ENCODE measurements around the gene SPATS2L.

Gene SPATS2L

DNA sequence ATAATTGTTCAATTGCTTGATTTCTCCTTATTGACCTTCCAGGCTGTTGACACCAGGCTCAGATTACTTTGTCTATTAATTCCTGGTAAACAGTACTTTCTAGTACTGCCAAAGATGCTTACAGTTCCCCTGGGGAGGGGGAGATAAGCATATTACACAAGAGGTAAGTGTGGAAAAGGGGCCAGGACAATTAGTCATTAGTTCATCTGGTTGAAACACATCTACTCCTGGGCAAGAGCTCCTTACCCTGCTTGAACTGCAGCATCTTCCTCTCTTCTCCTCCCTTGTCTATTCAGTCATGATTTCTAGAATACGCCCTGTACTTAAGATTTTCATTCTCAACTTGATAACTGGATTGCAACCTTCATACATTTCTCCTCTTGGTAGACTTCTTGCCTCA lies 10.4 kb upstream of the SPATS2L start:
- DNase-seq (ENCODE audit: low read depth): peak; percentile 51

DNA sequence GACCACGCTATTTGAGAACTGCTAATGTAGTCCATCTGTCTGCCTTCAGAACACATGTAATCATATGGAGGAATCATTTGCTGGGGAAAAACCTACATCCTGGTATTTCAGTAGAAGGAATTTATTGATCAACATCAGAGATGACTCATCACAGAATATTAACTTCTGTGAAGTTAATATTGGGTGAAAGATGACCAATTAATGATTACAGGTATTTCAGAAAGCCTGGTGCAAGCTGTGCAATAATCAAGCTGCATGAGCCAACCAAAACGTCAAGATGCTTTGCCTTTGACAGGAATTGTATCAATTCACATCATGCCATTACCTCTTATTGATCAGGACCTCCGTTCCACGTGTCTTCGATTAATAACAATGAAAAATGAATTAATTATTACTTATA lies 9.4 kb upstream of the SPATS2L start:
- DNase-seq (ENCODE audit: low read depth): no peak

DNA sequence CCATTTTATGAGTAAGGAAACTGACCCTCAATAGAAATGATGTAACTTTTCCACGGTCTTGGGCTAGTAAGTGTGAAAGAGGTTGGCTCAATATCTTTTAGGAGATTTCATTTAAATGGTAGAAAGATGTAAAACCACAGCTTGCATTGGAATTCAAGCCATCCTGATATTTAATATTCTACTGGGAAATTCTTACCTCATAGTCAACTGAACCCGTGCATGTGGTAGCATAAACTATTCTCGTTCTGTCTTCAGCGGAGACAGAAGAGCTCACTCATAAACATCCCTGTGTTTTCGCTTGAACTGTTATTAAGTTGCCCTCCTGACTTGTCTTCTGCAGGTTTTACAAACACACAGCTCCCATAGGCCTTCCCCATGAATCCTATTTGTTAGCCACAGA lies 8.5 kb upstream of the SPATS2L start:
- DNase-seq (ENCODE audit: low read depth): peak; percentile 45

DNA sequence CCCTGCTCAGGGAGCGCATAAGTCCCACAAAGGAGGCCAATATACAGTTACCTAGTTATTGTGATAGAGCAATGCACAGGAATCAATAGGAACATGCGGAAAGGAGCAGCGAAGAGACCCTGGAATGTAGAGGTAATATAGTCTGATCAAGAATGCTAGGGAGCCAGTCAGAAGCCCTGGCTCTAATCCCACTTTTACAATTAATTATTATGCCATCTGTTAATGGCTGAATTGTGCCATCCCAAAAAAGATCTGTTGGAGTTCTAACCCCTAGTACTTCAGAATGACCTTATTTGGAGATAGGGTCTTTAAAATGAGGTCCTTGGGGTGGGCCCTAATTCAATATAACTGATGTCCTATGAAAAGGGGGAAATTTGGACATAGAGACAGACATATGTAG lies 7.7 kb upstream of the SPATS2L start:
- no peak for DNase-seq (ENCODE audit: low read depth)

DNA sequence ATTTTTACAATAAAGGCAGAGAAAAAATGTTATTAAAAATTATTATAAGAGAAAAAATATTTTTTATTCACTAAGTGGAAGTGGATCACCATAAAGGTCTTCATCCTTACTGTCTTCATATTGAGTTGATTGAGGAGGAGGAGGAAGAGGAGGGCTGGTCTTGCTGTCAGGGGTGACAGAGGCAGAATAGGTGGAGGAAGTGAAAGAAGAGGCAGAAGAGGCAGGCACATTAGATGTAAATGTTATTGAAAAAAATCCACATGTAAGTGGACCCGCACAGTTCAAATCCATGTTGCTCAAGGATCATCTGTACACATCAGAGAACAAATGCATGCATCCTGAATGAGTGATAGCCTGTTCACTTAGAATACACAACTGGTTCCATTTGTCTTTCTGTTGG lies 6.4 kb upstream of the SPATS2L start:
- DNase-seq (ENCODE audit: low read depth): peak; percentile 26

DNA sequence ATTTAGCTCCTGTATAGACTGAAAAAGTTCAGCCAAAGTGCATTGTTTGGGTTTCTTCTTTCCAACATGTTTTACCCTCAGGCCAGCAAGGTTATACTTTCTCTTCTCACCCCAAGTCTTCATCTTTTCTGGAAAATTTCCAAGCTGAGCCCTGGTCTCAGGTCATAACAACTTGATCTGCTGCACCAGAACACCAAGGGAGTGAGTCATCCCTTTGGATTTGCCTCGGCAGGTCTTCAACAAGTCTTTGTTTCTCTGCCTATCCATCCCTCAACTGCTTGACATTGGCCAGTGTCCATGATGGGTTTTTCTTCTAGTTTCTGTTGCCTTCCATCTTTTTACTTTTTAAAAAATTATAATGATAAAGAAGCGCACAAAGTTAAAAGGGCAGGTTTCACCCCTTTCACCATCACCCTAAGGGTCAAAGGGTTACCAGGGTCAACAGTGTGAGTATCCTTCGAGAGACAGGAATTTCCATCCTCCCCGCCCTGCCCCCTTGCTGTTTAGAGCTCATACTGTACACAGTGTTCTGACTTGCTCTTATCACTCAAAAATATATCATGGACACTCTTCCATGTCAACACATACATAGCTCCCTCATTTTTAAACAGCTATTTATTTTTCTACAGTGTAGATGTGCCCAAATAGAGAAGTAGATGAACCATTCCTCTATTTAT lies 5.7 kb upstream of the SPATS2L start:
- DNase-seq (ENCODE audit: low read depth): peak; percentile 97

DNA sequence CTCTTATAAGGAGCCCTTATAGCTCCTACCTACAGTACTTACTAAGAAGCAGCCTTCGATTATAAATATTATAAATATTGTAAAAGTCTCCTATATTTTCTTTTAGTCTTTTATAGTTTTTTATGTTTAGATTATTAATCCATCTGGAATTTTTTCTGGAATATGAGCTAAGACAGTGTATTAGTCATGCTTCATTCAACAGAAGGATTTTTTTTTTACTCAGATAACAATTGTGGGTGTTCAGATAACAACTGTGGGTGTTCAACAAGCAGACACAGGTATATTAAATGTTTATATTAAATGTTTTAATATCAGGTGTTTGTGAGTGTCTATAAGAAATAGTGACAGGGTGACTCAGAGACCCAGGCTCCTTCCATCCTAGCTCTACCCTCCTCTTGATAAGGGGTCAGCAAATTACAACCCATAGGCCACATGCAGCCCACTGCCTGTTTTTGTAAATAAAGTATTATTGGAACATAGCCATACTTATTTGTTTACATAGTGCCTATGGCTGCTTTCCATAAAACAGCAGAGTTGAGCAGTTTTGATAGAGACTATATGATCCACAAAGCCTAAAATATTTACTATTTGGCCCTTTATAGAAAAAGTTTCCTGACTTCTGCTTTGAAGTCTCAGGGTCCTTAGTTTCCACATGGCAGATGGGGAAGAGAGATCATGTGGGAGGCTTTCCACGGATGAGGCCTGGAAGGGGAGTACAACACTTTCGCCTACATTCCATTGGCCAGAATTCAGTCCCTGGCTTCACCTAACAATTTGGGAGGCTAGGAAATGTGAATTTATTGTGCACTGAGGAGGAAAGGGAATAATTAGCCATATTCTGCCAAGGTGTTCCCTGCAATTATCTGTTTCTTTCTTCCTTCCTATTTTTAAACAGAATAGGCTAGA lies 4.3 kb upstream of the SPATS2L start:
- peak; percentile 56 for DNase-seq (ENCODE audit: low read depth)

DNA sequence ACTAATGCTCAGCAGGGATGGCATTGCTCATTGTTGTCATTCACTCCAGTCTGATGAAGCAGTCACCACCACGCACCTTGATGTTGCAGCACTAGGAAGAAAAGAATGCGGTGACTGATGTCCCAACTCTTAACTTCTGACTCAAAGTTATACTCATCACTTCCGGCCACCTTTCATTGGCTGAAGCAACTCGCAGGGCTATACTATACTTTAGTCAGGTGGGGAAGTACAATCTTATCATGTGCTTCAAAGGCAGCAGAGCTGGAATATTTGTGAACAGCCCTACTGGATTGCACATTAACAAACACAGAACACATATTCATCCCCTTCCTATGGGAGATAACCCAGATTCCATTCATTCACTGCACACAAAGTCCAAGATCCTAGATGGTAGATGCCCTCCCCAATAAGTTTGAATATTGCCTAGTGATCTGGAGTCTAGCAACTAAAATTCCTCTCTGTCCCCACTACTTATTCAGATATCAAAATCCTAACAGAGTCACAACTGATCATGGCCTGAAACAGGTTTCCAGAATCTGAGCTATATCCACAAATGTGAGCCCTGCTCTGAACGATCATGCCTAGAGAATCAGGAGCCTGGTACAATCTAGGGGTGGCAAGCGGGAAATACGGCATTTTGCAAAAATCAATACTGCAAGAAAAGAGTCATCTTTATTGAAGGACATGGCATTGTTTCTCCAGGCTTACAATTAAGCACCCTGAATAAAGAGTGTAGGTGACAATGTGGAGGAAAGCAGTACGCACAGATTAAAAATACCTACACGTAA lies 3.4 kb upstream of the SPATS2L start:
- peak; percentile 88 for DNase-seq (ENCODE audit: low read depth)

DNA sequence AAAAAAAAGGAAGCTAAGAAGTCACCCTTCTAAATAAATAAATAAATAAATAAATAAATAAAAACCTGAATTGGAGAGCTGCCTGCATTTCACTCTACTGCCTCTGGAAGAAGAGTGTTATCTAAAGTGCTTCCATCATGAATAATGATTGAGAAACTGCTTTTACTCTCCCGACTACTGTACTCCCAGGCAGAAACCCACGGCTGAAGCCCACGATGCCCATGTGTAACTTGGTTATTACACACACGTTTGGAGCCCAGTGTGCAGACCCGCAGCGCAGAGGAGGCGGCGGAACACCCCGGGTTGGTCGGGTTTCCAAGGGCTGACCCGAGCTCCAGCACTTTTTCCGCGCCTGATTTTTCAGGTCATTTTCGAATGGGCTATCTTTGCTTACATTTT lies 697 bp upstream of the SPATS2L start:
- DNase-seq (ENCODE audit: low read depth): peak; percentile 82

DNA sequence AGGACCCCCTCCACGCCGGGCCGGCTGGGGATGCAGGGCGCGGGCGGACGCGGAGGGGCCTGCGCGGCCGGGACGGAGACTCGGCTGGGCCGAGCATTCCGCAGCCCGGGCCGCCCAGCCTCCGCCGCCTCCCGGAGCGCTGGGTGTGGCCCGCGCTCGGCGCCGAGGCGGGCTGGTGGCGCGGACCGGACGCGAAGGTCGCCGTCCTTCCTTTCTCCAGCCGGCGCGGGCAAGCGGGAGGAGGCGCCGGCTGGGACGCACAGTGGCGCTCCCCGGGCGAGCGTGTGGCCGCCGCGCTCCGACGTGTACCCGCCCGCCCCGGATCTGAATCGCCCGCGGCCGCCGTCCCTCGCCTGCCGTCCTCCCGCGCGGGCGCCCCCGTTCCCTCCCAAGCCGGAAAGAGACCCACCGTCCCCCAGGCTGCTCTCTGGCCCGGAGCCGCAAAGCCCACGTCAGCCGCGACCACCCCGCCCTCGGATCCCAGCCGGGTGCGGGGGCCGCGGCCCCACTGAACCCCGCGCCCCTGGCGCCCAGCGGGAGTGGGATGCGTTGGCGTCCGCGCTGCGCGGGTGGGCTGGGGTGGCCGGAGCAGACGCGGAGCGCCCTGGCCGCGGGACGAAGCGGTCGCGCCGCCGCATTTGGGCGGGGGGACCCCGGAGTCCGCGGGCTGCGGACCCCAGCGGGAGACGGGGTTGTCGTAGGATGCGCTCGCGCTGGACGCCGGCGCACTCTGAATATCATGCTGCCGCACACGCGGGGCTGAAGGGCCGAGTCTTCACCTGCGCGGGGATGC lies 634 bp downstream of the SPATS2L start:
- no peak for DNase-seq (ENCODE audit: low read depth)

DNA sequence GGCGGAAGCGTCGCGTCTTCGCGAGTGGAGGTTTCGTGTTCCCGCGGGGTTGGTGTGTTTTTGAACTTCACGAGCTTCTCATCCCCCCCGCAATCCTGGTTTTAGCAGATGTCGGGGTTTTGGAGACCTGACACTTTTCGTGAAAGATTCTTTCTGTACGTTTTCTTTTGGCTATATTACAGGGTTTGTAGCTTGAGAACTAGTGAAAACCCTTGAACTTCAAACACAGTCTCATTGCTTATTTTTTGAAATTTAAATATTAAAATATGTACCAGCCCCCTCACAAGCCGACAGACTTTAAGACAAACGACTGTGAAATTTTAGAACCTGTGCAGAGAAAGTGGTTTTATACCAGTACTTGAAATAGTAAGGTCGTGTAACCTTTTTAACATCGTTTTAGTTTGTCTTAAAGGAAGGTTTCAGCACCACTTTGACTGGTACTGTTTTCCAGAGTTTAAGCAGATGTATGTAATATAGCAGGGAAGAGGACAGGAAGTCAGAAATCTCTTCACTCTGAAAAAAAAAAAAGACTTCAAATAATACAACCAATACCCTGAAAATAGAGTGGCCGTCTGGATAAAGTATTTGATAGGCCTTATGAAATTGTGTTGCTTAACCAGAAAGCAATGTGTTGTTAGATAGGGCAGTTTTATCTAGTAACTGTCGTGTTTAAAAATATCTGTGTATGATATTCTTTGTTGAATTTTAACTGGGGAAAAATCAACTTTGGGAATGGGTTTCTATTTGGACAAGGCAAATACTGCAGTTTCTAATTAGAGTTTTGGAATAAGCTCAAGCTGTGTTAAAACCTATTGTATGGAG lies 1.4 kb downstream of the SPATS2L start:
- peak; percentile 59 for DNase-seq (ENCODE audit: low read depth)

DNA sequence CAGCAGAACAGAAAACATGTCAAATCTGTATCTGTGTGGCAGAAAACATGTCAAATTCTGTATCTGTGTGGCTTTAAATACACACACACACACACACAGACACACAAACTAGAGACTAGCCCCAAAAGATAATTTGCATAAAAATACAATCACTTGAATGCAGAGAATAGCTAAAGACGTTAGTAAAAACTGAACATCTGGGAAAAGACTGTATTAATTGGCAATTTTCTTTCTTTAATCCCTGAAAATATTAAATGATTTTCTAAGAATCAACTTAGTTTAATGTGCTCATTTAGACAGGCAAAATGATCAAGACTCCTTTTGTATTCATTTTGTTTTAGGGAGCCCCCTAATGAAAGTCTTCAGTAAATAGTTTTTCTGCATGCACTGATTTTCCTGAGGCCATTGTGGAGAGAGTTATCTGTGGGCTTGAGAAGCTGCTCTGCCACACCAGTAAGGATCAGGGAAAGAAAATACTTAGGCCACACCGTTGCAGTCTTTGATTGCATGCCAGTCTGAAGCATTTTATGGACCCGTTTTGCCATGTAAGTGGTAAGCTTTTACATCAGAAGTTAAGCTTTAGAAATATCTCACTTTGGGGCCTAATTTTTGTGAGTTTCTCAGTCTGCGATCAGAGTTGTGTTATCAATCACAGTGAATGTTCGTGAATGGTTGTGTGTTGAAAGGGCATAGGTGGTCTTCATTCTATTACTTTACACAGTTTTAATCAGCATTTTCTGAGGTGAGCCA lies 2.2 kb downstream of the SPATS2L start:
- peak; percentile 47 for DNase-seq (ENCODE audit: low read depth)

DNA sequence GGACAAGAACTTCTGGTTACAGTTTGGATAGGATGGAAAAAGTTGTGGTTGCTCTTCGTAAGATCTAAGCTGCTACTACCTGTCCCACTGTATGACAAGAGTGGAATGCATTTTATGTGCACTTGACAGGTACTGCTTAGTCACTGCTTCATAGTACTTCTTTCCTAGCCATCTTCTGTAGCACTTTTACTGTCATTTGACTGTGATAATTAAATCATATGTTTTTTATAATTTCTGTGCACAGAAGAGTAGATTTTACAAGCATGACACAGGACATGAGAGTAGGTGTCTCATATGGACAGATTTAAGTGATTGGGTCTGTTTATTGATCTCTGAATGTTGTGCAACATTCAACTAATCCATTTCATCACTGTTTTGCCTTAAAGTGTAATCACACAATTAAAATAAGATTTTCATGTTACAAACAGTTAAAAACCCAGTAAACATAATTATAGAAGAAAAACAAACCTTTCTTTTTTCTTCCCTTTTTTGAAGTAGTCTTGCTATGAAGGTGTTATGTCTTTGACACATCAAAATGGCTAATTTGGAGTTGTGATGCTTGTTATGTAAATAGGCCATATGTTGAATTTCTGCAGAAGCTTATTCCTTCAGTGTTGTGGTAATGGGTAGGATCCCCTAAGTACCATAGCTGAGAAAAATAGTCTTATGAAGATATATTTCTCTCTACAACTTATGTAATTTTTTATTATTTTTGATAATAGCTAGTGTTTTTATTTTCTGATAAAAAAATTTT lies 3.0 kb downstream of the SPATS2L start:
- DNase-seq (ENCODE audit: low read depth): no peak

DNA sequence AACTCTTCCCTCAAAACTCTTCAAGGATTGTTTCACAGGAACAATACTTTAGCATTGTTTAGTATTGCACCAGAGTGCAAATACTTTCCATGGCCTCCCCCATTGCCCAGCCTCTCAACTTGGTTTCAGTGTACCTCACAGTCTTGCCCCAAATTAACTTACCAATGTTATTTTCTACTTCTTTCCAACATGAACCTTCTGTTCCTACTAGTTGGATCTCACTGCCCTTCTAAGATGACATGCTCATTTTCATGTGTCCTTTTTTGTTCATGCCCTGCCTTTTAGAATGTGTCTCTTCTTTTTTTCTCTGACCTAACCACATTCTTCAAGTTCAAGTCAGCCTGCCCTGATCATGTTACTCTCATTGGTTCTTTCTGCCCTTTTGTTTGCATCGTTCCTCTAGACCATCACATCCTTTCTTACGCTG lies 4.1 kb downstream of the SPATS2L start:
- peak; percentile 38 for DNase-seq (ENCODE audit: low read depth)

DNA sequence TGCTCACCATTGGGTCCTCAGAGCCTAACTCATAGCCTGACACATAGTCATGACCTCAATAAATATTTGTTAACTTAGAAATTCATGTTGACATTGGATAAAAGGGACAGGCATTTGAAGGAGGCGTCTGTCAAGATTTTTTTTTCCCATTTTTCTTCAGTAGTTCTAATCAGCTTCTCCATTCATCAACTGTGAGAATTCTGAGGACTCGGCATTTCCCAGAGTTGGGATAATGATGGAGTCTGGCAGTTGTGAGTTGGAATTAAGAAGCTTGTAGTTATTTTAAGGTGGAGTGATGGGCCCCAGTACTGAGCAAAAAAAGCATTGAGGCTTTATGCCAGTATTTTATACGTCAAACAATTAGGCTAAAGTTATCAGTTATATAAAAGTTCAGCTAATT lies 4.6 kb downstream of the SPATS2L start:
- no peak for DNase-seq (ENCODE audit: low read depth)

DNA sequence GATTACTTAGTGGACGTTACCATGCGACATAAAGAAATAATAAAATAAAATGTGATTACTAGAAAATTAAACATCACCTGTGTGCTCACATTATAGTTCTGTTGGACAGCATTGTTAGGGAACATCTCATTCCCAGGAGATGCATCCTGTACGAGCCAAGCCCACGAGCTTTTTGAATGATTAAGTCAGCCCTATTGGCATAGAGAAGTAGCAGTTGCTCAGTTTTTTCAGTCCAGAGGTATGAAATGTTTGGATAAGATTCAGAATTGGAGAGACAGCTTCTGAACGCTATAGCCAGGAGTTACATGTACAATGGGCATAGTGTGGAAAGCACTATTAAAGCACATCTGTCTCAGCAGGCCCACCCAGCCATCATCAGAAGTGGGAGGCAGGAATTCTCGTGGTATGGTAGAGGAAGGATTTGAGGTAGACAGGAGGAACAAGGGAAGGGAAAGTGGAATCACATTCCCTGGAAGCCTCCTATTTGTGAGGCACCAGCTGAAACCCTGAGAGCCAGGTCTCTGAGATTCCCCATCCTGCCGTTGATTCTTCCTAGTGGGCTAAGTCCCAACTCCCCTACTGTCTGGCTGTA lies 8.6 kb downstream of the SPATS2L start:
- DNase-seq (ENCODE audit: low read depth): no peak

DNA sequence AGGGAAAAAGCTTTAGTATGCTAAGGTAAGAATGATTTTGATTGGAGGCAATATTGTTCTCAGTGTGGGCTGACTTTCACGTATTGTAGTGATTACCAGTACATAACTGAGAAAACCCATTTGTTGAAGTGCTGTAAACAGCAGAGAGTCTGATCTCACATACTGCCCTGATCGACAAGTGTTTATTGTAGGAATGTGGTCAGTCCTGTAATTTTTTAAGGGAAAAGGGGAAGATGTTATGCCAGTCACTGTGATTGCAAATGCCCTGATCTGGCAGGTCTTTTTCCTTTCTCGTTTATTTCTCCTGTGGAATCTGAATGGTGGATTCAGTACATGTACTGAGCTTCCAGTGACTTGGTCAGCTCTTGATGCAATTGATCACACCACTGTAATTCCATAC lies 11.5 kb downstream of the SPATS2L start:
- DNase-seq (ENCODE audit: low read depth): no peak

DNA sequence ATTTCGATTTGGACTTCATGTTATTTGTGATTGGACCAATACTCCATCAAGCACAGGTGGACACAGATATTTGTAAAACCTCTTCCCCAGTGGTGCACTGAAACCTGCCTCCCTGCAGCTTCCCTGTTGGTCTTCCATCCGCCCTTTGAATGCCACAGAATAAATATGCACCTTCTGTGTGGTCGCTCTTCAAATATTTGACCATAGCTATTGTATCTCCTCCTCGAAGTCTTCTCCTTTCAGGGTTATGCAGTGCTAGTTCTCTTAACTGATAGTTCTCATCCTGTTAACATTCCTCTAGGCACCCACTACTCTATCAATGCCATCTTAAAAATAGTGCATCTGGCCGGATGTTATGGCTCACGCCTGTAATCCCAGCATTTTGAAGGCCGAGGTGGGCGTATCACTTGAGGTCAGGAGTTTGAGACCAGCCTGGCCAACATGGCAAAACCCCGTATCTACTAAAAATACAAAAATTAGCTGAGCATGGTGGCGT lies 12.5 kb downstream of the SPATS2L start:
- peak; percentile 78 for DNase-seq (ENCODE audit: low read depth)
